Liver (tissue), 3 donors: ENCODE results near the gene GALNT8.

Source experiments
- ATF3 ChIP-seq: IDR thresholded peaks from 2 replicates; pipeline ENCODE4 v1.6.1; 2016; ENCODE audit warnings: antibody characterized with exemption
- FOXA1 ChIP-seq: IDR thresholded peaks from 2 replicates; pipeline ENCODE4 v1.6.1; 2016; ENCODE audit warnings: antibody characterized with exemption
- HNF4G ChIP-seq: IDR thresholded peaks from 2 replicates; pipeline ENCODE4 v1.6.1; 2016; ENCODE audit warnings: antibody characterized with exemption
- MAX ChIP-seq: IDR thresholded peaks from 2 replicates; pipeline ENCODE4 v1.6.1; 2016; ENCODE audit warnings: antibody characterized with exemption
- RAD21 ChIP-seq, 2 donors: IDR thresholded peaks; 2 replicates each; pipeline ENCODE4 v1.6.1; 2016; ENCODE audit warnings: antibody characterized with exemption in 2 of 2, mild to moderate bottlenecking in 2 of 2
- RXRA ChIP-seq, 2 donors: IDR thresholded peaks; 2 replicates each; pipeline ENCODE4 v1.6.1; 2017 to 2018; ENCODE audit warnings: antibody characterized with exemption in 2 of 2, mild to moderate bottlenecking in 1 of 2
- SP1 ChIP-seq: IDR thresholded peaks from 2 replicates; pipeline ENCODE4 v1.6.1; 2018; ENCODE audit warnings: antibody characterized with exemption, mild to moderate bottlenecking
- TAF1 ChIP-seq: conservative IDR thresholded peaks from 2 replicates; pipeline ENCODE4 v1.6.1; 2016; ENCODE audit warnings: antibody characterized with exemption, mild to moderate bottlenecking
- YY1 ChIP-seq: IDR thresholded peaks from 2 replicates; pipeline ENCODE4 v1.6.1; 2016; ENCODE audit warnings: antibody characterized with exemption, mild to moderate bottlenecking
- TF ChIP-seq, protein P1 (sequence below): fragments of 150-350 bp; IDR thresholded peaks from 2 replicates; pipeline ENCODE4 v1.5.1; 2017; ENCODE audit warnings: improper control_type of control experiment, low read depth, low read length; ENCODE audit not compliant: missing input control
- donor health status: healthy.
- donor health status: healthy.

DNA sequence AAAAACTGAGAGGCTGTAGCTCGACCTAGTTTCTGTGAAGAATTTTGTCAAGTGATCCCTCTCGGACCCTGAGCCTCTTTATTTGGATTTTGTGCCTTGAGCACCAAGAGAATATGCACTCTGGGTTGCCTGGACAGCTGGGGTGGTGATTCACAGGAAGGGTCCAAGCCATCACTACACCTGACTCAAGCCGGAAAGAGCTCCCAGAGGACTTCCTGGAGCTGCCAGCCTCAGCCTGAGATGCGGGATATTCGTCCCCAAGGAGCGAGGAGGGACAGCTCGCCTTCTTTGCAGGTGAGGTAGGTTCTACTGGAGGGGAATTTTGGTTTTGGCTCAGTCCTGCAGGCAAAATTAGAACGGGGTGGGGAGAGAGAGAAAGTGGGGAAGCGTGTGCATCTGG lies 94.3 kb downstream of the GALNT8 start:
- TF ChIP-seq, protein P1, sequence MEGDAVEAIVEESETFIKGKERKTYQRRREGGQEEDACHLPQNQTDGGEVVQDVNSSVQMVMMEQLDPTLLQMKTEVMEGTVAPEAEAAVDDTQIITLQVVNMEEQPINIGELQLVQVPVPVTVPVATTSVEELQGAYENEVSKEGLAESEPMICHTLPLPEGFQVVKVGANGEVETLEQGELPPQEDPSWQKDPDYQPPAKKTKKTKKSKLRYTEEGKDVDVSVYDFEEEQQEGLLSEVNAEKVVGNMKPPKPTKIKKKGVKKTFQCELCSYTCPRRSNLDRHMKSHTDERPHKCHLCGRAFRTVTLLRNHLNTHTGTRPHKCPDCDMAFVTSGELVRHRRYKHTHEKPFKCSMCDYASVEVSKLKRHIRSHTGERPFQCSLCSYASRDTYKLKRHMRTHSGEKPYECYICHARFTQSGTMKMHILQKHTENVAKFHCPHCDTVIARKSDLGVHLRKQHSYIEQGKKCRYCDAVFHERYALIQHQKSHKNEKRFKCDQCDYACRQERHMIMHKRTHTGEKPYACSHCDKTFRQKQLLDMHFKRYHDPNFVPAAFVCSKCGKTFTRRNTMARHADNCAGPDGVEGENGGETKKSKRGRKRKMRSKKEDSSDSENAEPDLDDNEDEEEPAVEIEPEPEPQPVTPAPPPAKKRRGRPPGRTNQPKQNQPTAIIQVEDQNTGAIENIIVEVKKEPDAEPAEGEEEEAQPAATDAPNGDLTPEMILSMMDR: no peak
- TF ChIP-seq ATF3 (no peak), TAF1 (no peak), RAD21 (IDR thresholded peaks at IDR 0.05) (no peak), MAX (no peak), HNF4G (no peak), RXRA (IDR thresholded peaks at IDR 0.05) (no peak), FOXA1 (no peak), YY1 (no peak), SP1 (no peak)
